HCT116 (cell line): ENCODE data around the gene TMEM237. TPM values are rescaled to one million over a fixed set of nuclear protein-coding genes. Genes with fewer than 3 reads are reported as not detected.

Experiments used
- ATAC-seq: fragments of 200-7000 bp; cut with Tn5 transposase; 2 replicates; pipeline ENCODE4 v1.9.1; 2020; ENCODE audit warnings: mild to moderate bottlenecking, moderate library complexity
- BruUV-seq: library from RNA; stranded (reverse); fragments of 400-500 nt; replicated peaks from 2 replicates; lab custom pipeline; 2021; lab: Mats Ljungman, UMichigan
- CTCF ChIA-PET: fragments of 300-600 bp; sonication (Branson Sonifier 250); formaldehyde crosslinking; loops from one replicate; lab custom pipeline; 2021; ENCODE audit warnings: antibody characterized with exemption; lab: Charles Lee
- POLR2A ChIA-PET: fragments of 300-600, 350-600 bp; sonication (Branson Sonifier 250); formaldehyde crosslinking; loops from one replicate; lab custom pipeline; 2021; ENCODE audit warnings: antibody characterized with exemption; lab: Charles Lee
- RAD21 ChIA-PET, 2 experiments: fragments of 300-600 bp; sonication (Branson Sonifier 250); formaldehyde crosslinking; loops; one replicate each; lab custom pipeline; 2023; ENCODE audit warnings: low total read pairs in 2 of 2; ENCODE audit not compliant: uncharacterized antibody in 2 of 2, unreplicated experiment in 2 of 2, low non-redundant PET in 1 of 2; lab: Charles Lee
- DNase-seq: peaks from one replicate; pipeline ENCODE4 v3.0.0-alpha.2; 2010; ENCODE audit warnings: low read depth, low spot score
- H2AFZ ChIP-seq: fragments of 200-600 bp; shearing (Covaris generic), sonication (generic); 2 replicates; pipeline ENCODE4 v1.6.1; 2017; ENCODE audit warnings: low read depth, mixed run types, mixed read lengths, antibody characterized with exemption, low read length; ENCODE audit not compliant: poor library complexity, severe bottlenecking
- H3K27ac ChIP-seq: 2 replicates; pipeline ENCODE4 v1.5.1; 2012; ENCODE audit warnings: low read depth, low read length
- H3K27me3 ChIP-seq: fragments of 200-600 bp; sonication (generic); 2 replicates; pipeline ENCODE4 v1.6.1; 2016; ENCODE audit warnings: mixed run types, low read length, mixed read lengths; ENCODE audit not compliant: insufficient read depth
- H3K36me3 ChIP-seq, 2 experiments: fragments of 200-500 bp in 1 of 2; fragments of 200-600 bp in 1 of 2; sonication (Bioruptor generic) in 1 of 2; sonication (generic) in 1 of 2; 2 replicates each; pipeline versions ENCODE4 v1.5.1 to v1.6.1; 2014 to 2016; ENCODE audit warnings: low read length in 2 of 2, inconsistent platforms in 1 of 2, mixed read lengths in 1 of 2, mixed run types in 1 of 2; ENCODE audit not compliant: insufficient read depth in 2 of 2, control insufficient read depth in 1 of 2
- H3K4me1 ChIP-seq, 2 experiments: fragments of 200-600 bp in 1 of 2; sonication (generic) in 1 of 2; 2 replicates each; pipeline versions ENCODE4 v1.5.1 to v1.6.1; 2012 to 2017; ENCODE audit warnings: low read length in 2 of 2, inconsistent platforms in 1 of 2, mild to moderate bottlenecking in 1 of 2, mixed read lengths in 1 of 2, mixed run types in 1 of 2, moderate library complexity in 1 of 2; ENCODE audit not compliant: insufficient read depth in 2 of 2, control insufficient read depth in 1 of 2
- H3K4me2 ChIP-seq: fragments of 200-600 bp; sonication (generic); 2 replicates; pipeline ENCODE4 v1.6.1; 2017; ENCODE audit warnings: mixed run types, low read length, mixed read lengths
- H3K4me3 ChIP-seq, 2 experiments: fragments of 200-600 bp in 1 of 2; sonication (generic) in 1 of 2; replicated peaks in 1 of 2; 2 replicates each; pipeline ENCODE4 v1.5.1; 2011 to 2016; ENCODE audit warnings: low read length in 2 of 2, control low read depth in 1 of 2, low read depth in 1 of 2, mild to moderate bottlenecking in 1 of 2, mixed read lengths in 1 of 2, mixed run types in 1 of 2
- H3K79me2 ChIP-seq: fragments of 200-600 bp; sonication (generic); 2 replicates; pipeline ENCODE4 v1.6.1; 2017; ENCODE audit warnings: mild to moderate bottlenecking, mixed run types, low read length, moderate library complexity, mixed read lengths; ENCODE audit not compliant: insufficient read depth
- H3K9ac ChIP-seq: fragments of 200-600 bp; sonication (generic); 2 replicates; pipeline ENCODE4 v1.6.1; 2016; ENCODE audit warnings: low read length, mixed read lengths
- H3K9me2 ChIP-seq: fragments of 200-600 bp; sonication (generic), shearing (Covaris generic); 2 replicates; pipeline ENCODE4 v1.6.1; 2017; ENCODE audit warnings: mixed run types, mild to moderate bottlenecking, moderate library complexity; ENCODE audit not compliant: insufficient read depth
- H3K9me3 ChIP-seq, 2 experiments: fragments of 200-500 bp in 1 of 2; fragments of 200-600 bp in 1 of 2; sonication (Bioruptor generic) in 1 of 2; sonication (generic) in 1 of 2; 2 replicates each; pipeline ENCODE4 v1.6.1; 2014 to 2017; ENCODE audit warnings: low read length in 2 of 2, mixed read lengths in 2 of 2, inconsistent platforms in 1 of 2, low read depth in 1 of 2, mild to moderate bottlenecking in 1 of 2, mixed run types in 1 of 2, moderate library complexity in 1 of 2; ENCODE audit not compliant: control insufficient read depth in 1 of 2, insufficient read depth in 1 of 2
- H4K20me1 ChIP-seq: fragments of 200-600 bp; sonication (generic), shearing (Covaris generic); 2 replicates; pipeline ENCODE4 v1.6.1; 2017; ENCODE audit warnings: mixed run types, mild to moderate bottlenecking, moderate library complexity; ENCODE audit not compliant: insufficient read depth
- CBX3 ChIP-seq: IDR thresholded peaks from 2 replicates; pipeline ENCODE4 v1.6.1; 2012; ENCODE audit warnings: low read depth
- CEBPB ChIP-seq: IDR thresholded peaks from 2 replicates; pipeline ENCODE4 v1.6.1; 2012; ENCODE audit warnings: low read depth
- EGR1 ChIP-seq: IDR thresholded peaks from 2 replicates; pipeline ENCODE4 v1.6.1; 2012; ENCODE audit warnings: low read depth
- ELF1 ChIP-seq: IDR thresholded peaks from 2 replicates; pipeline ENCODE4 v1.6.1; 2012; ENCODE audit warnings: low read depth, borderline replicate concordance
- FOSL1 ChIP-seq: IDR thresholded peaks from 2 replicates; pipeline ENCODE4 v1.6.1; 2012; ENCODE audit warnings: low read depth
- JUND ChIP-seq: IDR thresholded peaks from 2 replicates; pipeline ENCODE4 v1.6.1; 2012
- POLR2A ChIP-seq: IDR thresholded peaks from 2 replicates; pipeline ENCODE4 v1.7.0; 2011; ENCODE audit warnings: borderline replicate concordance; ENCODE audit not compliant: insufficient read depth, insufficient read length; ENCODE audit errors: extremely low read depth
- POLR2AphosphoS5 ChIP-seq: IDR thresholded peaks from 2 replicates; pipeline ENCODE4 v1.6.1; 2011; ENCODE audit warnings: mild to moderate bottlenecking, low read depth, low read length, moderate library complexity
- SP1 ChIP-seq: IDR thresholded peaks from 2 replicates; pipeline ENCODE4 v1.6.1; 2012; ENCODE audit warnings: low read depth
- YY1 ChIP-seq: IDR thresholded peaks from 2 replicates; pipeline ENCODE4 v1.6.1; 2011; ENCODE audit warnings: low read length, low read depth, moderate library complexity, mild to moderate bottlenecking; ENCODE audit not compliant: insufficient replicate concordance; ENCODE audit errors: extremely low read depth
- ZFX ChIP-seq: fragments of 450-650 bp; IDR thresholded peaks from 2 replicates; pipeline ENCODE4 v1.6.1; 2017
- ZNF274 ChIP-seq: fragments of 200-500 bp; sonication (Bioruptor generic); IDR thresholded peaks from 2 replicates; pipeline ENCODE4 v1.6.1; 2014; ENCODE audit warnings: mild to moderate bottlenecking, low read depth, low read length, inconsistent platforms
- intact Hi-C: fragments of 100-400 bp; cut with micrococcal nuclease; formaldehyde crosslinking; loops from 2 replicates; pipeline ENCODE4 v1.10.0; 2022
- total RNA-seq: library from RNA; stranded (reverse); gene quantifications from one replicate; pipeline ENCODE4 v1.2.1, GENCODE V29; 2021; ENCODE audit not compliant: unreplicated experiment
- TF ChIP-seq, protein P1 (sequence below): IDR thresholded peaks from 2 replicates; pipeline ENCODE4 v1.6.1; 2011; ENCODE audit warnings: mild to moderate bottlenecking, low read length, moderate library complexity; ENCODE audit not compliant: insufficient replicate concordance; ENCODE audit errors: extremely low read depth
- TF ChIP-seq, protein P2 (sequence below), 3 experiments: fragments of 200-600 bp in 1 of 3; sonication (generic) in 1 of 3; IDR thresholded peaks in 2 of 3; conservative IDR thresholded peaks in 1 of 3; 2 replicates each; pipeline ENCODE4 v1.5.1; 2012 to 2017; ENCODE audit warnings: low read depth in 2 of 3, low read length in 2 of 3, antibody characterized with exemption in 1 of 3, borderline replicate concordance in 1 of 3, control low read depth in 1 of 3, mild to moderate bottlenecking in 1 of 3, mixed read lengths in 1 of 3, mixed run types in 1 of 3, moderate library complexity in 1 of 3; ENCODE audit not compliant: insufficient read depth in 1 of 3

Gene TMEM237
- total RNA-seq, 1 experiment from 2014 or later = 29.4 TPM

- POLR2A ChIA-PET = no interaction called here
- intact Hi-C loops = no loop called here
These were observed 21.0 kb upstream of the TMEM237 start for GRCh38 chr2:201664334-201664733.

DNA sequence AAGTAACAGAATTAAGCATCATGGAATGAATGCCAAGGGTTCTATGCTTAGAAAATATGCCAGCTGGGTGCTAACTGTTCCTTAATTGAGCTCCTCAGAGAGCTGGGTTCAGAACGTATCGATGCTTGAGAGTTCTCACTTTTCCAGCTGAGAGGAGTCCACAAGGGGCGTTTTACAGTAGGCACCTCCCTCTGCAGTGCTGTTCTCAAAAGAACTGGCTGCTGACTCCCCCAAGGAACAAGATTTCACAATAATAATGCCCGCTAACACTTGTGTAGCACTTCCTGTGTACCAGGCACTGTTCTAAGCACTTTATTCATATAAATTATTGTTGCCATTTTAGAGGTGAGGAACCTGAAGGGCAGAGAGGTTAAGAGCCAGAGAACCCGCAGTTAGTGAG lies 18.1 kb upstream of the TMEM237 start:
- Histone ChIP-seq H3K9me2 (no peaks in the 10 kb centered on the region), H3K9ac (no peak overlapping the region), H3K4me1 (no peaks in the 10 kb centered on the region), H3K27me3 (no peaks in the 10 kb centered on the region), H3K9me3 (no peaks in the 10 kb centered on the region), H2AFZ (no peak overlapping the region), H3K79me2 (no peaks in the 10 kb centered on the region), H3K4me2 (no peak overlapping the region), H4K20me1 (no peaks in the 10 kb centered on the region), H3K27ac (no peak overlapping the region), H3K4me3 (no peak overlapping the region), H3K36me3 (no peaks in the 10 kb centered on the region)
- intact Hi-C loops = no loop called here
- no peak for ATAC-seq
- BruUV-seq = no TSS peak
- ChIA-PET POLR2A (no interaction called here), CTCF (no interaction called here), RAD21 (interaction anchor here in 1 of 2 experiments (0.7 kb wide), 1 partner anchor 45 kb away, joined by 3 read pairs; no protein-coding TSS in a partner anchor)
- no peak for TF ChIP-seq CBX3
- TF ChIP-seq JUND = no peak
- no peak for TF ChIP-seq ELF1
- TF ChIP-seq CEBPB = no peak
- TF ChIP-seq, protein P1, sequence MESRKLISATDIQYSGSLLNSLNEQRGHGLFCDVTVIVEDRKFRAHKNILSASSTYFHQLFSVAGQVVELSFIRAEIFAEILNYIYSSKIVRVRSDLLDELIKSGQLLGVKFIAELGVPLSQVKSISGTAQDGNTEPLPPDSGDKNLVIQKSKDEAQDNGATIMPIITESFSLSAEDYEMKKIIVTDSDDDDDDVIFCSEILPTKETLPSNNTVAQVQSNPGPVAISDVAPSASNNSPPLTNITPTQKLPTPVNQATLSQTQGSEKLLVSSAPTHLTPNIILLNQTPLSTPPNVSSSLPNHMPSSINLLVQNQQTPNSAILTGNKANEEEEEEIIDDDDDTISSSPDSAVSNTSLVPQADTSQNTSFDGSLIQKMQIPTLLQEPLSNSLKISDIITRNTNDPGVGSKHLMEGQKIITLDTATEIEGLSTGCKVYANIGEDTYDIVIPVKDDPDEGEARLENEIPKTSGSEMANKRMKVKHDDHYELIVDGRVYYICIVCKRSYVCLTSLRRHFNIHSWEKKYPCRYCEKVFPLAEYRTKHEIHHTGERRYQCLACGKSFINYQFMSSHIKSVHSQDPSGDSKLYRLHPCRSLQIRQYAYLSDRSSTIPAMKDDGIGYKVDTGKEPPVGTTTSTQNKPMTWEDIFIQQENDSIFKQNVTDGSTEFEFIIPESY = no peak
- no peak for TF ChIP-seq FOSL1
- TF ChIP-seq POLR2A = no peak
- no peak for TF ChIP-seq EGR1
- no peak for TF ChIP-seq ZNF274
- TF ChIP-seq, protein P2, sequence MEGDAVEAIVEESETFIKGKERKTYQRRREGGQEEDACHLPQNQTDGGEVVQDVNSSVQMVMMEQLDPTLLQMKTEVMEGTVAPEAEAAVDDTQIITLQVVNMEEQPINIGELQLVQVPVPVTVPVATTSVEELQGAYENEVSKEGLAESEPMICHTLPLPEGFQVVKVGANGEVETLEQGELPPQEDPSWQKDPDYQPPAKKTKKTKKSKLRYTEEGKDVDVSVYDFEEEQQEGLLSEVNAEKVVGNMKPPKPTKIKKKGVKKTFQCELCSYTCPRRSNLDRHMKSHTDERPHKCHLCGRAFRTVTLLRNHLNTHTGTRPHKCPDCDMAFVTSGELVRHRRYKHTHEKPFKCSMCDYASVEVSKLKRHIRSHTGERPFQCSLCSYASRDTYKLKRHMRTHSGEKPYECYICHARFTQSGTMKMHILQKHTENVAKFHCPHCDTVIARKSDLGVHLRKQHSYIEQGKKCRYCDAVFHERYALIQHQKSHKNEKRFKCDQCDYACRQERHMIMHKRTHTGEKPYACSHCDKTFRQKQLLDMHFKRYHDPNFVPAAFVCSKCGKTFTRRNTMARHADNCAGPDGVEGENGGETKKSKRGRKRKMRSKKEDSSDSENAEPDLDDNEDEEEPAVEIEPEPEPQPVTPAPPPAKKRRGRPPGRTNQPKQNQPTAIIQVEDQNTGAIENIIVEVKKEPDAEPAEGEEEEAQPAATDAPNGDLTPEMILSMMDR (IDR thresholded peaks at IDR 0.05 in 2 of 3, conservative IDR thresholded peaks at IDR 0.05 in 1 of 3; ENCODE audit: borderline replicate concordance in 1 of 3, insufficient read depth in 1 of 3, low read depth in 2 of 3, low read length in 2 of 3) = no peak
- no peak for DNase-seq

More at GRCh38 chr2:201664334-201664733, 21.0 kb upstream of the TMEM237 start:
- H3K27ac ChIP-seq = no peak overlapping the region
- no peak overlapping the region for H3K4me3 ChIP-seq
- ATAC-seq (no peak), DNase-seq (no peak)
- no peaks in the 10 kb centered on the region for H4K20me1 ChIP-seq
- no peak overlapping the region for H2AFZ ChIP-seq
- no peaks in the 10 kb centered on the region for H3K9me3 ChIP-seq
- TF ChIP-seq ZNF274 (no peak), POLR2AphosphoS5 (no peak), SP1 (no peak), ZFX (no peak), FOSL1 (no peak), YY1 (no peak)
- TF ChIP-seq, protein P1 = no peak
- no TSS peak for BruUV-seq
- H3K36me3 ChIP-seq = no peaks in the 10 kb centered on the region
- no peak overlapping the region for H3K4me2 ChIP-seq
- no peak overlapping the region for H3K9ac ChIP-seq
- no peaks in the 10 kb centered on the region for H3K9me2 ChIP-seq
- ChIA-PET CTCF (interaction anchor here (2.1 kb wide), 1 partner anchor 432 kb away, joined by 4 read pairs; no protein-coding TSS in a partner anchor), RAD21 (no interaction called here)
- H3K27me3 ChIP-seq = no peaks in the 10 kb centered on the region
- H3K79me2 ChIP-seq = no peaks in the 10 kb centered on the region
- H3K4me1 ChIP-seq = no peaks in the 10 kb centered on the region
